Central memory CD4-positive, alpha-beta T cell (primary cell): Measurements from ENCODE around the gene PRPF38B.
"Not testable (repeated sequence)": the region's sequence is repeated elsewhere in the genome, so short reads cannot be mapped to it uniquely, and the experiment has no call there.

ENCODE experiments used
- DNase-seq: peaks from one replicate; pipeline ENCODE4 v3.0.0; 2022

The PRPF38B gene

GRCh38 chr1:108679586-108680213 is 12.4 kb upstream of the PRPF38B start:
- no peak for DNase-seq

- not testable (repeated sequence) for DNase-seq
These were observed 10.4 kb upstream of the PRPF38B start for GRCh38 chr1:108681701-108682100.

- DNase-seq, result no peak
These were observed 6.6 kb upstream of the PRPF38B start for GRCh38 chr1:108685529-108685928.

DNA sequence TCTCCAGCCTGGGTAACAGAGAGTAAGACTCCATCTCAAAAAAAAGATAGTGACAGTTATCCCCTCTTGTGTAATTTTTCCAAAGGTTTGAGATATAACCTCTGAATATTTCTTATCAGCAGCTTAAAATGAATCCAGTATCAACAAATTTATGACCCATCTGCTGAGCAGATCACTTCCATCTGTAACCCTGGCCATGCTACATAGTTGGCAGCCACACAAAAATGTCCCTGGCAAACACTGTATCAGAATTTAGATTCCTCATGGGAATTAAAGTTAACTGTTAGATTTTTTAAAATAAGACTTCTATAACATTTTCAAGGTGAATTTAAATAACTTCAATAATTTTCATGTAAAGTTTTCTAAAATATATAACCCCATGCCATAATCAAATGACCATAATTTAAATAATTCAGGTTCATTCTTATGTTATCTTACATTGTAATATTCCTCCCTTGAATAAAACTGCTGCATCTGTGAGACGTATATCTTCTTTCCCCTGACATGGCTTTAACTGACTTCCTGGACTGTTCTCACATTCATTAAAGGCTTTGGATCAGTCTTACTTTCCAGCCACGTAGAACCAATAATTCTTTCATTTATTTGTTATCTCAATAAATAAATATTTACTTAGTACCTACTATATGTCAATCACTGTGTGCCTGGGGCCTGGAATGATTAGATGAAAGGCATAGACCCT is 5.3 kb upstream of the PRPF38B start:
- DNase-seq, result no peak

DNA sequence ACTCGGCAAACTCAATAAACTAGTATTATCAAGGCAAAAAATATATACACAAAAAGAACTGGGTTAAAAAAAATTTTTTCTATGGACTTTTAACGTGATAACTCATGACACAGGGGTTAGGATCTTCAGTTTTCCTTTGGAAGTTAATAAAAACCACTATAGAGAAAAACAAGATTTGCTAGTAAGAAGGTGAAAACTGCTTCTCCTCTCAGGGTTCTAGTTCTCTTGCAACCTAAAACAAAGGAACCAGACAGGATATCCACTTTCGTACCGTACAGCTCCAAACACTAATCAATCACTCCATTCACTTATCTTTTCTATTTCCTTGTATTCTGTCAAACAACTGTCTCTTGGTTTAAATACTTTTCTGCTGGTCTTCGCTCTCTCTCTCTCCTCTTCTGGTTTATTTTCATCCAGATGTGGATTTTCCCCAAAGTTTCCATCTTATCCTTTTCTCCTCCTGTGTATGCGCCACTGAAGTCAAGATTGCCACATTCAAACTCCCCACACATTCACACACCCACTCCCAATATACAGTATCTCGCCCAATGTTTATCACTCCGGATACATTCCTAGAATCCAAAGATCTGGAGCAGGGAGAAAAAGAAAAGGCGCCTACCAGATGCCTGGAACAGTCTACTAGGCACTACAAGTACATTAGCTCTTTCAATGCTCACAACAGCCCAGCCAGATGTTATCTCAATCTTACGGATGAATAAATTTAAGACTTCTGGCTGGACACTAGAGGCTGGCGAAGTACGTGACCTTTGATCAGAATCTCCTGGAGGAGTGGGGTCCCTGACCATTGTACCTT is 775 bp upstream of the PRPF38B start:
- DNase-seq, result no peak

DNA sequence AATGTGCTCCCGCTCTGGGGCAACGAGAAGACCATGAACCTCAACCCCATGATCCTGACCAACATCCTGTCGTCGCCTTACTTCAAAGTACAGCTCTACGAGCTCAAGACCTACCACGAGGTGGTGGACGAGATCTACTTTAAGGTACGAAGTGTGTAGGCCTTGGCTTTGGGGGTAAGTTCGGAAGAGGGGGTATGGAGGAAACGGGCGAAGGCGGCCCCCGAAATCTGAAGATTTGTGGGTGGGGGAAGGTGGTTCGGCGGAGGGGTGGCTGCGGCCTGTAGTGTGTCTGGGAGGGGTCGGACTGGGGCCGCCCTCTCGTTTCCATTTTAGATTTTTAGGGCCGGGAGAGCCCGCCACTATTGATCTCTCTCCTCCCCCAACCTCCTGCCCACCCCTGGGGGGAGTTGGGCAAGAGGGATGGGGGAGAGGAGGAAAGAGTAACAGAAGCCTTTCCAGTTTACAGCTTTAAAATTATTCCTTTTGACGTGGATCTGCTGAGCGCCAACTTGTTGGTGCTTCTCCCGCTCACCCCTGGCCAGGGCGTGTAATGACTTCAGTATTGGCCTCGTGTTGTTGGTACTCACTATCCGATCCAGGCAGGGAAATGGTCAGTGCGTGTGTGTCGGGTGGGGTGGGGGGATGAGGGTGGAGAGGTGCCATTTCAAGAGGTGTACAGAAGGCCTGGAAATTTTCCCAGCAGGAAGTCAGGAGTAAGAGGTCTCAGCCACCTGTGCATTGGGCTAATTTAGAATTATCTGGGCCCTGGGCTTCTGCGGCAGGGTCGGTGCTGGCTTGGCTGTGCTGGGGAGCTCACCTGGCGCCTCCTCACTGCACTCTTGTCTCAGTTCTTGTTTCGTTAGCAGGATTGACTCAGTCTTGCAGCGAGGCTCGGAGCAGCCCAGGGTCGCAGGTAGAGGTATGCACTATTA is 880 bp downstream of the PRPF38B start:
- DNase-seq, result peak; percentile 91

- DNase-seq, result no peak
These were observed 3.4 kb downstream of the PRPF38B start for GRCh38 chr1:108695535-108695934.

- no peak for DNase-seq
These were observed 7.5 kb downstream of the PRPF38B start for GRCh38 chr1:108699375-108700332.

DNA sequence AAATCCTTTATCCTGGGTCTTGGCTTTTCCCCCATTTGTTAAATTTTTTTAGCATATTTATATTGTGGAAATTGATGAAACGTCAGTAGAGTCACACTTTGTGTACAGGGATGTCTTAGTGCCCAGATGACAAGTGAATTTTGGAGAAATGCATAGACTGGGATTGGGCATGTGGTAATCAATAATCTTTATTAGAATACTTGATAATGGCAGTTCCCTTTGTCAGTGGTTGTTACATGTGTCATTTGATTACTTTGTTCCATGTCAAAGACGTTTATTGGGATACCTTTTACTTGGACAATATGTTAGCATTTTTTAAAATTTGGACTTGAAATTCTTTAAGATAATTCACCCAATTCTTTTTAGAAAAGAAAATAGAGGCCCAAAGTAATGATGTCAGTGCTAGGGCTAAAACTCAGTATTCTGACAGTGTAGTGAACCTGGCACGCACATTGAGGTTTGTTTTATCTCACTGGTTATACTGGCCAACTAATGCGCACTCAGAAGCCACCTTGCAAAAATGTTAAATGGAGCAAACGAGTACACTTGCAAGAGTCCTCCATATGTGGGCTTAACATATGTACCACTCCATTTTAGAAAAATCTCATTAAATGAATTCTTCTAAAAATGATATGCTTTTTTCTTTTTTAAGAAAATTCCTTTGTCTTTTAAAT is 9.2 kb downstream of the PRPF38B start:
- no peak for DNase-seq

DNA sequence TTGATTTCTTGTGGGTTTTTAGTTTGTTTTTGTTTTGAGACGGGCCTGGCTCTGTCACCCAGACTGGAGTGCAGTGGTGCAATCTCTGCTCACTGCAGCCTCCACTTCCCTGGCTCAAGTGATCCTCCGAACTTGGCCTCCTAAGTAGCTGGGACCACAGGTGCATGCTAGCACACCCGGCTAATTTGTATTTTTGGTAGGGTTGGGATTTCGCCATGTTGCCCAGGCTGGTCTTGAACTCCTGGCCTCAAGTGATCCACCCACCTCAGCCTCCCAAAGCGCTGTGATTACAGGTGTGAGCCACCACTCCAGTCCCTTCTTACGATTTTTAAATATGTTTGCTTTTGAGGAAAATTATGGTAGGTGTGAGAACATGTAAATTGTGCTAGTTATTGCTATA is 10.0 kb downstream of the PRPF38B start:
- DNase-seq, result not testable (repeated sequence)

DNA sequence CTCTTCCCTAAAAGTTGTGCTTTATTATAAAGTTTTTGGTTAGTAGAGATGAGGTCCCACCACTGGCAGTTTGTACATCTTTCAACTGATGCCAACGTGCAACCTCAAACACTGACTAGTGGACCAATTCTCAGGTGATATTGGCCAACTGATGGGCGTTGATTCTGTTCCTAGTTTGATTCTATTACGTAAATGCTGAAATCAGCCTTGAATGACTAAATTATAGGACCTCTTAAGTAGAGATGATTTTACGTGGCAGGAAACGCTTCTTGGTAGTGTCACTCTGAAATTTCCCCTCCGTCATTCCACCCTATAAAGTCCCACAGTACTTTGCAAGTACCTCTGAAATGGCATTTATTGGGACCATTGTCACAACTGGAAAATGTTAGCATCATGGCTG is 11.8 kb downstream of the PRPF38B start:
- peak; percentile 62 for DNase-seq

- no peak for DNase-seq
These were observed 12.4 kb downstream of the PRPF38B start for GRCh38 chr1:108704496-108704895.

GRCh38 chr1:108706643-108707042 is 14.5 kb downstream of the PRPF38B start:
- DNase-seq, result no peak

GRCh38 chr1:108708691-108709660 is 16.9 kb downstream of the PRPF38B start:
- DNase-seq, result peak; percentile 58

DNA sequence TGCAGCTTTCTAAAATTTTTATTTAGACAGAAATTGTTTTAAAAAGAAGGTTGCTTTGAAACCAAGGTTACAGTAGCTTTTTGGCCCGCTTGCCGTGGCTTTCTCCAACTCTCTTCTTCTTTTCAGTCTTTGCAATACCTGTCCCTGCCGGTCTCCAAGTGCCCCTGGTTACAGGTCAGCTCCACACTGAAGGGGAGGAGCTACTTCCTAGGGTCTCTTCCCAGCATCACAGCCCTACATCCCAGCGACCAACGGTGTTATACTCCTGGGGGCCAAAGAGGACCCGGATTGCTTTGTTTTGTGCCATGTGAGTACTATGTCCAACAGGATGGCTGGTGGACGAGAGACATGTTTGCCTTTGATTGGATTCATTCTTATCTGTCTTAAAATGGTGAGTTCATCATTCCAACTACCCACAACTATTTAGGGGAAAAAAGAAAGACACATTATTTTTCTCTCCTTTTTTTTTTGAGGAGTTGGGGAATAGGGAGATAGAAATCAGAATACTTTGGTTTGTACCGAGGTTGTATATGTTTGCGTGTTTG is 20.6 kb downstream of the PRPF38B start, which contains the start of gene FNDC7:
TSS of gene FNDC7 (plus strand) at position 303 of the 545 bp plus-strand sequence. CDS start at position 329, 26 bp downstream.
- no peak for DNase-seq

DNA sequence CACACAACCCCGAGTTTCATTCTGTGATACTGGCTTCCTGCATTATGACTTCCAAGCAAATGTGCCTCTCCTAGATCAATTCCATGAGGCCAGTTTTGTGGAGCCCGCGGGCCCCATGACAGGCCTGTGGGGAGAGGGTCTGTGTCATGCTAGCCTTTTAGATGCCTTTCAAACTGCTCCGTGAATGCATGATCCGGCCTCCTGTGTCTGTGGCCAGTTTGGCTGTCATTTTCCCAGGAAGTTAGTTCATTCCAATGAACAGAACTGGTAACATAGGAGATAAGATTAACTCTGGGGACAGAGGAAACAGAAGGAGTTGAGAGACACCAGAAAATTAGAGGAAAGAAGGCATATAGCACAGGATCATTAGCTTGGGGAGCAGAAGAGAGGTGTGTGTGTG is 23.8 kb downstream of the PRPF38B start:
- DNase-seq, result no peak

- DNase-seq, result no peak
These were observed 24.5 kb downstream of the PRPF38B start for GRCh38 chr1:108716437-108717230.

GRCh38 chr1:108717774-108718316 is 25.7 kb downstream of the PRPF38B start:
- no peak for DNase-seq
